Heart left ventricle (tissue), 16 donors: ENCODE data around the gene RHPN2. TPM values are rescaled to one million over a fixed set of nuclear protein-coding genes. Genes with fewer than 3 reads are reported as not detected.

Source experiments
- ATAC-seq, 4 donors: fragments of 200-7000 bp; cut with Tn5 transposase; one replicate each; pipeline ENCODE4 v1.9.1; 2020 to 2022; ENCODE audit warnings: moderate library complexity in 4 of 4, mild to moderate bottlenecking in 3 of 4, moderate number of reproducible peaks in 1 of 4
- DNase-seq, 5 donors: peaks; one replicate each; pipeline ENCODE4 v3.0.0-alpha.2; 2020
- H3K27ac ChIP-seq, 12 donors: fragments of 200-600 bp; sonication (generic) in 4 of 12; one replicate each; pipeline versions ENCODE4 v1.5.0 to v1.8.0; 2016 to 2022; ENCODE audit warnings: mild to moderate bottlenecking in 2 of 12
- H3K27me3 ChIP-seq, 9 donors: fragments of 200-600 bp; sonication (generic) in 2 of 9; one replicate each; pipeline versions ENCODE4 v1.5.1 to v1.8.0; 2016 to 2022; ENCODE audit warnings: mild to moderate bottlenecking in 3 of 9
- H3K36me3 ChIP-seq, 9 donors: fragments of 200-600 bp; sonication (generic) in 2 of 9; one replicate each; pipeline versions ENCODE4 v1.5.0 to v1.8.0; 2018 to 2022; ENCODE audit warnings: mild to moderate bottlenecking in 2 of 9
- H3K4me1 ChIP-seq, 12 donors: fragments of 200-600 bp; sonication (generic) in 4 of 12; one replicate each; pipeline versions ENCODE4 v1.5.0 to v1.8.0; 2016 to 2022; ENCODE audit warnings: mild to moderate bottlenecking in 3 of 12
- H3K4me3 ChIP-seq, 12 donors: fragments of 200-600 bp; sonication (generic) in 4 of 12; one replicate each; pipeline versions ENCODE4 v1.5.0 to v1.8.0; 2017 to 2022; ENCODE audit warnings: mild to moderate bottlenecking in 9 of 12, moderate library complexity in 4 of 12
- H3K9me3 ChIP-seq, 12 donors: fragments of 200-600 bp; sonication (generic) in 4 of 12; one replicate each; pipeline versions ENCODE4 v1.5.0 to v1.8.0; 2016 to 2022; ENCODE audit warnings: mild to moderate bottlenecking in 1 of 12
- CTCF ChIP-seq, 12 donors: fragments of 200-600 bp; sonication (generic) in 4 of 12; IDR thresholded peaks; one replicate each; pipeline versions ENCODE4 v1.5.0 to v1.8.0; 2018 to 2022; ENCODE audit warnings: antibody characterized with exemption in 12 of 12, mild to moderate bottlenecking in 5 of 12
- POLR2A ChIP-seq, 2 donors: fragments of 450-650 bp; IDR thresholded peaks; one replicate each; pipeline ENCODE4 v1.6.1; 2017; ENCODE audit warnings: antibody characterized with exemption in 2 of 2, mild to moderate bottlenecking in 2 of 2, moderate library complexity in 2 of 2
- WGBS, 4 donors: extraction: QIAGEN DNeasy Blood & Tissue Kit in 2 of 4; methylation state at CpG; one replicate each; pipeline versions ENCODE4 v1.1.5 to v1.1.7; 2013 to 2018; 5-methylcytosine and 5-hydroxymethylcytosine counted together
- intact Hi-C, 10 donors: fragments of 100-400 bp; cut with DNase I; formaldehyde crosslinking; loops; one replicate each; pipeline versions ENCODE4 v1.11.1 to v1.14.2; 2022
- polyA plus RNA-seq, 2 donors: library from polyadenylated mRNA; stranded (reverse); fragments of 200-250 nt; gene quantifications; one replicate each; pipeline ENCODE4 v1.2.3, GENCODE V29; 2013
- total RNA-seq, 9 donors: library from RNA; depleted of rRNA in 2 of 9; stranded (reverse); fragments of >200 nt in 2 of 9; fragmentation: NEBNext Ultra II Directional in 3 of 9; extraction: Animal tissue kit (Norgen Biotek cat#: 25700) in 3 of 9; gene quantifications; one replicate each; pipeline versions ENCODE4 v1.1.0 to v1.2.4, GENCODE V29; 2016 to 2023
- donor health status: ischemic (EF 13 %, LVEDD 7.1; RV severe dilation, severe dysfunction).
- donor health status: healthy with polysubstance abuse.
- donor health status: DM: no; HTN: yes; CAD: no.
- donor health status: DM: no; HTN: no; CAD: no.
- donor health status: ischemic (EF 25% LVEDD 6.9; RV normal size, moderate dysfunction).
- donor health status: ischemic (EF 25% LVEDD 5.7; RV mildly dilated, moderate dysfunction).
- donor health status: healthy.
- donor health status: DM: yes; HTN: yes; CAD: no.
- donor health status: ischemic (EF 35%, LVEDD 5.7; RV mildly dilated, moderate dysfunction).
- donor health status: nonischemic (EF 11% LVEDD 7.7; RV severe dilation, severe dysfunction).
- donor health status: DM: yes; HTN: yes; CAD: no.
- donor health status: PGD.
- donor health status: ischemic (EF 29% LVEDD 5.4; RV normal size, mild dysfunction).
- donor health status: nonischemic (EF 23%, LVEDD 6.1; RV moderate dilation, normal function).

Gene RHPN2
- total and polyA plus RNA-seq, 11 donors = 0.35 to 3.7 (median 1.9) TPM

GRCh38 chr19:33090179-33090578 is 25.5 kb upstream of the RHPN2 start:
- H3K4me3 ChIP-seq = no peak overlapping the region
- H3K4me1 ChIP-seq = no peaks in the 10 kb centered on the region
- intact Hi-C loops = no loop called here
- no peaks in the 10 kb centered on the region for H3K9me3 ChIP-seq
- ATAC-seq = no peak
- no peak for DNase-seq
- TF ChIP-seq CTCF (IDR thresholded peaks at IDR 0.05) = no peak
- no peak for TF ChIP-seq POLR2A (IDR thresholded peaks at IDR 0.05)
- 78 to 93% (median 82%) methylated on average over 3 of the region's 3 CpGs for WGBS, 4 donors
- no peak overlapping the region for H3K27ac ChIP-seq
- H3K27me3 ChIP-seq = no peaks in the 10 kb centered on the region
- peaks cover 0 to 75% (median 72%) of the 10 kb centered on the region in 9 donors for H3K36me3 ChIP-seq

- Histone ChIP-seq H3K36me3 (peaks cover 0 to 63% (median 60%) of the 10 kb centered on the region in 9 donors), H3K27ac (no peak overlapping the region), H3K27me3 (no peaks in the 10 kb centered on the region), H3K4me1 (no peaks in the 10 kb centered on the region), H3K4me3 (no peak overlapping the region), H3K9me3 (no peaks in the 10 kb centered on the region)
- WGBS, 4 donors = 87 to 95% (median 91%) methylated on average over 3 of the region's 3 CpGs
- ATAC-seq (no peak), DNase-seq (no peak)
- intact Hi-C loops = loop anchor here in 3 of 10 donors (10.0 kb wide), 1 partner anchor 114 kb away; the partner anchor contains the start of genes CEP89 (in 3 of the 3) and FAAP24 (in 3 of the 3)
- TF ChIP-seq POLR2A (IDR thresholded peaks at IDR 0.05) (no peak), CTCF (IDR thresholded peaks at IDR 0.05) (no peak)
These were observed 24.3 kb upstream of the RHPN2 start for GRCh38 chr19:33089010-33089409.

GRCh38 chr19:33086955-33087354 is 22.3 kb upstream of the RHPN2 start:
- Histone ChIP-seq H3K36me3 (peaks cover 0 to 43% (median 40%) of the 10 kb centered on the region in 9 donors), H3K4me1 (peaks cover 0 to 8% (median 4%) of the 10 kb centered on the region in 12 donors), H3K27ac (no peak overlapping the region), H3K9me3 (no peaks in the 10 kb centered on the region), H3K4me3 (no peak overlapping the region), H3K27me3 (no peaks in the 10 kb centered on the region)
- ATAC-seq = no peak
- TF ChIP-seq POLR2A (IDR thresholded peaks at IDR 0.05) = no peak
- intact Hi-C loops = loop anchor here in 3 of 10 donors (10.0 kb wide), 1 partner anchor 112 kb away; the partner anchor contains the start of genes CEP89 (in 3 of the 3) and FAAP24 (in 3 of the 3)
- 85 to 90% (median 88%) methylated on average over 1 of the region's 1 CpG for WGBS, 4 donors
- no peak for DNase-seq

GRCh38 chr19:33085570-33086128 is 21.0 kb upstream of the RHPN2 start:
- H3K27me3 ChIP-seq = no peaks in the 10 kb centered on the region
- no peaks in the 10 kb centered on the region for H3K9me3 ChIP-seq
- TF ChIP-seq POLR2A (IDR thresholded peaks at IDR 0.05) = no peak
- TF ChIP-seq CTCF (IDR thresholded peaks at IDR 0.05) = no peak
- DNase-seq (no peak), ATAC-seq (no peak)
- no peak overlapping the region for H3K27ac ChIP-seq
- peaks cover 0 to 15% (median 10%) of the 10 kb centered on the region in 12 donors for H3K4me1 ChIP-seq
- peaks cover 0 to 30% (median 27%) of the 10 kb centered on the region in 9 donors for H3K36me3 ChIP-seq
- intact Hi-C loops = loop anchor here in 3 of 10 donors (10.0 kb wide), 1 partner anchor 111 kb away; the partner anchor contains the start of genes CEP89 (in 3 of the 3) and FAAP24 (in 3 of the 3)
- WGBS, 4 donors = 67 to 89% (median 79%) methylated on average over 2 to 3 of the region's 3 CpGs
- no peak overlapping the region for H3K4me3 ChIP-seq
